Fibroblast of lung (primary cell): ENCODE measurements around the gene SOHLH2. TPM values are rescaled to one million over a fixed set of nuclear protein-coding genes. Genes with fewer than 3 reads are reported as not detected.

Source experiments
- DNase-seq, 2 donors: peaks; one replicate each; pipeline versions ENCODE4 v3.0.0 to v3.0.0-alpha.2; 2010; ENCODE audit warnings: low read depth in 2 of 2
- H2AFZ ChIP-seq: 2 replicates; pipeline ENCODE4 v1.5.1; 2012; ENCODE audit warnings: low read length, control low read depth, inconsistent platforms
- H3K27ac ChIP-seq: 2 replicates; pipeline ENCODE4 v1.5.1; 2011; ENCODE audit warnings: low read length, control low read depth; ENCODE audit not compliant: insufficient read depth
- H3K27me3 ChIP-seq: 2 replicates; pipeline ENCODE4 v1.5.1; 2011; ENCODE audit warnings: mild to moderate bottlenecking, low read length; ENCODE audit not compliant: control insufficient read depth, insufficient read depth
- H3K36me3 ChIP-seq: 2 replicates; pipeline ENCODE4 v1.5.1; 2011; ENCODE audit warnings: low read length; ENCODE audit not compliant: control insufficient read depth, insufficient read depth
- H3K4me1 ChIP-seq: 2 replicates; pipeline ENCODE4 v1.5.1; 2011; ENCODE audit warnings: low read length; ENCODE audit not compliant: control insufficient read depth, insufficient read depth; ENCODE audit errors: extremely low read depth
- H3K4me2 ChIP-seq: 2 replicates; pipeline ENCODE4 v1.5.1; 2011; ENCODE audit warnings: low read length, control low read depth; ENCODE audit not compliant: insufficient read depth; ENCODE audit errors: extremely low read depth
- H3K4me3 ChIP-seq, 4 experiments: fragments of 200-600 bp in 1 of 4; sonication (generic) in 1 of 4; replicated peaks in 1 of 4; 2 replicates each; pipeline ENCODE4 v1.5.1; 2011 to 2016; ENCODE audit warnings: low read length in 4 of 4, low read depth in 3 of 4, mild to moderate bottlenecking in 3 of 4, control low read depth in 2 of 4, inconsistent platforms in 1 of 4, mixed read lengths in 1 of 4; ENCODE audit not compliant: insufficient read depth in 1 of 4; ENCODE audit errors: control extremely low read depth in 1 of 4
- H3K79me2 ChIP-seq: 2 replicates; pipeline ENCODE4 v1.5.1; 2012; ENCODE audit warnings: mild to moderate bottlenecking, low read length, inconsistent platforms; ENCODE audit not compliant: control insufficient read depth, insufficient read depth
- H3K9ac ChIP-seq: 2 replicates; pipeline ENCODE4 v1.5.1; 2011; ENCODE audit warnings: mild to moderate bottlenecking, low read length, control low read depth; ENCODE audit not compliant: insufficient read depth
- H3K9me3 ChIP-seq: 2 replicates; pipeline ENCODE4 v1.5.1; 2012; ENCODE audit warnings: low read depth, low read length; ENCODE audit not compliant: control insufficient read depth, insufficient read depth
- H4K20me1 ChIP-seq: 2 replicates; pipeline ENCODE4 v1.5.1; 2011; ENCODE audit warnings: low read length; ENCODE audit not compliant: control insufficient read depth, insufficient read depth; ENCODE audit errors: extremely low read depth
- EZH2 ChIP-seq: IDR thresholded peaks from 2 replicates; pipeline ENCODE4 v1.5.1; 2012; ENCODE audit warnings: low read length, control low read depth, mild to moderate bottlenecking; ENCODE audit errors: missing control alignments
- polyA plus RNA-seq, 2 donors: library from polyadenylated mRNA; depleted of rRNA in 1 of 2; stranded (reverse) in 1 of 2; unstranded in 1 of 2; fragments of >200 nt; gene quantifications; 2 replicates each; pipeline ENCODE4 v1.2.1, GENCODE V29; 2011 to 2012; ENCODE audit warnings: missing spikeins in 1 of 2
- total RNA-seq: library from RNA; depleted of rRNA; stranded (reverse); fragments of >200 nt; gene quantifications from 2 replicates; pipeline ENCODE4 v1.2.1, GENCODE V29; 2014
- TF ChIP-seq, protein P1 (sequence below), 2 donors: IDR thresholded peaks in 1 of 2; conservative IDR thresholded peaks in 1 of 2; 1 replicate in 1 of 2; 2 replicates in 1 of 2; pipeline ENCODE4 v1.5.1; 2011 to 2012; ENCODE audit warnings: low read length in 2 of 2, control low read depth in 1 of 2, inconsistent platforms in 1 of 2, low read depth in 1 of 2, mild to moderate bottlenecking in 1 of 2

SOHLH2 gene
- total and polyA plus RNA-seq, 2 donors (not counting 1 experiment from before 2014, with no cell fraction given) = 0.34 to 1.8 TPM

DNA sequence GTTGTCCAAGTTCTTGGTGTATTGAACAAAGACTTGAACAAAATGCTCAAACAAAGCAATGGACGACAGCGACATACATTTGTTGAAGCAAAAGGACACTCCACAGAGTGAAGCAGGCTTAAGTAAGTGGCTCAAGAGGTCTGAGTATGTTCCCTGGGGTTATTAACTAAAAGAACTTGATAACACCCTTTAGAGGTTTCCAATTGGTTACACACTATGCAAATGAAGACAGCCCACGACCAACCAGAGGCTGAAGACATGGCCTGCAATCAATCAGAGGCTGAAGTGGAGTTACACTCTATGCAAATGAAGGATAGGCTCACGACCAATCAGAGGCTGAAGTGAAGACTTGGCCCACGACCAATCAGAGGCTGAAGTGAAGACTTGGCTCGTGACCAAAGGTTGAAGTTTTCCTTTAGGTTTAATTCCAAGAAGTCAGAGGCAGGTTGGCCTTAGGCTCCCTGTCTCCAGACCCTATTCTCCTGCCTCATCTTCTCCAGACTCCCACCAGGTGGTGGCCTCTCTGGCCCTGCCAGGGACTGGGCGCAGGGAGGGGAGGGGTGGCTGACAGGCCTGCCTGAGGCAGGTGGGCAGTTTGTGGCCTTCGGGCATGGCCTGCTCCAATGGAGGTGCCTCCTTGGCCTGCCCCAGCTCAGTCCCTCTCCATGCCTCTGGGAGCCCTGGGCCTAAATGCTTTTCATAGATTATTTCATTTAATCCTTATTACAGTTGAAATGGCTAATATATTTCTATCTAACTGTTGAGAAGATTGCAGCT lies 45.2 kb upstream of the SOHLH2 start:
- H4K20me1 ChIP-seq = no peaks in the 10 kb centered on the region
- DNase-seq = no peak
- no peaks in the 10 kb centered on the region for H3K79me2 ChIP-seq
- TF ChIP-seq, protein P1, sequence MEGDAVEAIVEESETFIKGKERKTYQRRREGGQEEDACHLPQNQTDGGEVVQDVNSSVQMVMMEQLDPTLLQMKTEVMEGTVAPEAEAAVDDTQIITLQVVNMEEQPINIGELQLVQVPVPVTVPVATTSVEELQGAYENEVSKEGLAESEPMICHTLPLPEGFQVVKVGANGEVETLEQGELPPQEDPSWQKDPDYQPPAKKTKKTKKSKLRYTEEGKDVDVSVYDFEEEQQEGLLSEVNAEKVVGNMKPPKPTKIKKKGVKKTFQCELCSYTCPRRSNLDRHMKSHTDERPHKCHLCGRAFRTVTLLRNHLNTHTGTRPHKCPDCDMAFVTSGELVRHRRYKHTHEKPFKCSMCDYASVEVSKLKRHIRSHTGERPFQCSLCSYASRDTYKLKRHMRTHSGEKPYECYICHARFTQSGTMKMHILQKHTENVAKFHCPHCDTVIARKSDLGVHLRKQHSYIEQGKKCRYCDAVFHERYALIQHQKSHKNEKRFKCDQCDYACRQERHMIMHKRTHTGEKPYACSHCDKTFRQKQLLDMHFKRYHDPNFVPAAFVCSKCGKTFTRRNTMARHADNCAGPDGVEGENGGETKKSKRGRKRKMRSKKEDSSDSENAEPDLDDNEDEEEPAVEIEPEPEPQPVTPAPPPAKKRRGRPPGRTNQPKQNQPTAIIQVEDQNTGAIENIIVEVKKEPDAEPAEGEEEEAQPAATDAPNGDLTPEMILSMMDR (conservative IDR thresholded peaks at IDR 0.05 in 1 of 2, IDR thresholded peaks at IDR 0.05 in 1 of 2; ENCODE audit: low read depth in 1 of 2, low read length in 2 of 2) = no peak
- TF ChIP-seq EZH2 = no peak
- no peak overlapping the region for H3K4me3 ChIP-seq
- no peaks in the 10 kb centered on the region for H3K36me3 ChIP-seq
- H3K9me3 ChIP-seq = no peaks in the 10 kb centered on the region
- H3K27ac ChIP-seq = no peak overlapping the region
- no peak overlapping the region for H3K9ac ChIP-seq
- H3K4me2 ChIP-seq = no peak overlapping the region
- H2AFZ ChIP-seq = no peak overlapping the region
- no peaks in the 10 kb centered on the region for H3K4me1 ChIP-seq
- H3K27me3 ChIP-seq = no peaks in the 10 kb centered on the region

GRCh38 chr13:36258831-36259230 lies 44.5 kb upstream of the SOHLH2 start:
- no peaks in the 10 kb centered on the region for H3K4me1 ChIP-seq
- no peaks in the 10 kb centered on the region for H3K27me3 ChIP-seq

GRCh38 chr13:36251526-36251925 lies 37.2 kb upstream of the SOHLH2 start:
- Histone ChIP-seq H4K20me1 (no peaks in the 10 kb centered on the region), H3K9me3 (no peaks in the 10 kb centered on the region), H3K4me3 (no peak overlapping the region), H3K36me3 (no peaks in the 10 kb centered on the region), H3K79me2 (no peaks in the 10 kb centered on the region), H3K9ac (no peak overlapping the region), H3K27me3 (no peaks in the 10 kb centered on the region), H3K4me2 (no peak overlapping the region), H2AFZ (no peak overlapping the region), H3K27ac (no peak overlapping the region), H3K4me1 (no peaks in the 10 kb centered on the region)
- TF ChIP-seq, protein P1 (conservative IDR thresholded peaks at IDR 0.05 in 1 of 2, IDR thresholded peaks at IDR 0.05 in 1 of 2; ENCODE audit: low read depth in 1 of 2, low read length in 2 of 2) = no peak
- no peak for TF ChIP-seq EZH2
- peak; percentile 6 to 13 for DNase-seq

More at GRCh38 chr13:36258831-36259230, 44.5 kb upstream of the SOHLH2 start:
- H3K4me3 ChIP-seq = no peak overlapping the region
- no peaks in the 10 kb centered on the region for H3K36me3 ChIP-seq
- H3K27ac ChIP-seq = no peak overlapping the region
- no peaks in the 10 kb centered on the region for H3K79me2 ChIP-seq
- no peak overlapping the region for H3K4me2 ChIP-seq
- no peaks in the 10 kb centered on the region for H4K20me1 ChIP-seq
- no peak overlapping the region for H3K9ac ChIP-seq
- no peak for TF ChIP-seq EZH2
- TF ChIP-seq, protein P1 (conservative IDR thresholded peaks at IDR 0.05 in 1 of 2, IDR thresholded peaks at IDR 0.05 in 1 of 2; ENCODE audit: low read depth in 1 of 2, low read length in 2 of 2) = no peak
- no peak for DNase-seq
- H3K9me3 ChIP-seq = no peaks in the 10 kb centered on the region
- no peak overlapping the region for H2AFZ ChIP-seq
